H9 (cell line): ENCODE measurements around the gene FBL. TPM values are rescaled to one million over a fixed set of nuclear protein-coding genes. Genes with fewer than 3 reads are reported as not detected.

ENCODE experiments used
- DNase-seq: peaks from one replicate; pipeline ENCODE4 v3.0.0-alpha.2; 2017
- H2AFZ ChIP-seq: one replicate; pipeline ENCODE4 v1.6.1; 2013; ENCODE audit warnings: mild to moderate bottlenecking, low read length, control low read depth, moderate library complexity
- H2AK5ac ChIP-seq: 2 replicates; pipeline ENCODE4 v1.6.1; 2013; ENCODE audit warnings: low read length, control low read depth, mixed read lengths; ENCODE audit not compliant: insufficient read length
- H2BK120ac ChIP-seq: one replicate; pipeline ENCODE4 v1.6.1; 2013; ENCODE audit warnings: low read depth, mild to moderate bottlenecking, low read length, control low read depth, inconsistent platforms; ENCODE audit not compliant: poor library complexity, severe bottlenecking
- H2BK12ac ChIP-seq: 2 replicates; pipeline ENCODE4 v1.6.1; 2013; ENCODE audit warnings: low read length, control low read depth, mixed read lengths, low read depth; ENCODE audit not compliant: insufficient read length
- H2BK15ac ChIP-seq: 2 replicates; pipeline ENCODE4 v1.6.1; 2013; ENCODE audit warnings: low read depth, low read length, control low read depth
- H2BK20ac ChIP-seq: one replicate; pipeline ENCODE4 v1.6.1; 2013; ENCODE audit warnings: low read depth, mild to moderate bottlenecking, low read length, control low read depth, inconsistent platforms; ENCODE audit not compliant: poor library complexity, severe bottlenecking
- H2BK5ac ChIP-seq: 2 replicates; pipeline ENCODE4 v1.6.1; 2013; ENCODE audit warnings: low read length, control low read depth, mixed read lengths; ENCODE audit not compliant: insufficient read length
- H3K14ac ChIP-seq: 2 replicates; pipeline ENCODE4 v1.6.1; 2013; ENCODE audit warnings: low read length, control low read depth; ENCODE audit not compliant: insufficient read depth
- H3K18ac ChIP-seq: 2 replicates; pipeline ENCODE4 v1.6.1; 2013; ENCODE audit warnings: low read depth, mild to moderate bottlenecking, mixed read lengths, low read length, control low read depth; ENCODE audit not compliant: insufficient read length
- H3K23ac ChIP-seq: 2 replicates; pipeline ENCODE4 v1.6.1; 2013; ENCODE audit warnings: low read length, control low read depth, mixed read lengths, low read depth; ENCODE audit not compliant: insufficient read length
- H3K23me2 ChIP-seq: 2 replicates; pipeline ENCODE4 v1.6.1; 2013; ENCODE audit warnings: low read depth, mild to moderate bottlenecking, mixed read lengths, low read length, control low read depth; ENCODE audit not compliant: insufficient read length, poor library complexity, severe bottlenecking
- H3K27ac ChIP-seq: 2 replicates; pipeline ENCODE4 v1.5.1; 2013; ENCODE audit warnings: low read length, control low read depth, mixed read lengths, low read depth; ENCODE audit not compliant: insufficient read length
- H3K27me3 ChIP-seq: 2 replicates; pipeline ENCODE4 v1.6.1; 2013; ENCODE audit warnings: low read length, control low read depth, inconsistent platforms; ENCODE audit not compliant: insufficient read depth
- H3K4ac ChIP-seq: 2 replicates; pipeline ENCODE4 v1.6.1; 2013; ENCODE audit warnings: low read depth, mild to moderate bottlenecking, control low read depth, inconsistent platforms, low read length, moderate library complexity
- H3K4me1 ChIP-seq: 2 replicates; pipeline ENCODE4 v1.6.1; 2013; ENCODE audit warnings: low read length, control low read depth, inconsistent platforms; ENCODE audit not compliant: insufficient read depth
- H3K4me2 ChIP-seq: 2 replicates; pipeline ENCODE4 v1.6.1; 2013; ENCODE audit warnings: low read length, control low read depth, mixed read lengths; ENCODE audit not compliant: insufficient read length, insufficient read depth
- H3K56ac ChIP-seq: 2 replicates; pipeline ENCODE4 v1.6.1; 2013; ENCODE audit warnings: low read depth, mild to moderate bottlenecking, mixed read lengths, low read length, control low read depth; ENCODE audit not compliant: insufficient read length
- H3K79me1 ChIP-seq: 2 replicates; pipeline ENCODE4 v1.6.1; 2013; ENCODE audit warnings: low read depth, mild to moderate bottlenecking, moderate library complexity, low read length, control low read depth, inconsistent platforms; ENCODE audit not compliant: insufficient read depth, poor library complexity, severe bottlenecking
- H3K79me2 ChIP-seq: 2 replicates; pipeline ENCODE4 v1.6.1; 2013; ENCODE audit warnings: low read length, control low read depth, inconsistent platforms; ENCODE audit not compliant: insufficient read depth
- H3K9ac ChIP-seq: 2 replicates; pipeline ENCODE4 v1.6.1; 2013; ENCODE audit warnings: low read length, control low read depth, mixed read lengths; ENCODE audit not compliant: insufficient read length; ENCODE audit errors: extremely low read depth
- H3K9me3 ChIP-seq: one replicate; pipeline ENCODE4 v1.6.1; 2013; ENCODE audit warnings: low read depth, low read length, inconsistent platforms; ENCODE audit not compliant: control insufficient read depth
- H3T11ph ChIP-seq: one replicate; pipeline ENCODE4 v1.6.1; 2013; ENCODE audit warnings: mild to moderate bottlenecking, low read length, control low read depth, inconsistent platforms
- H4K20me1 ChIP-seq: one replicate; pipeline ENCODE4 v1.6.1; 2013; ENCODE audit not compliant: control insufficient read depth, insufficient read length, insufficient read depth
- H4K5ac ChIP-seq: 2 replicates; pipeline ENCODE4 v1.6.1; 2013; ENCODE audit warnings: low read depth, mild to moderate bottlenecking, mixed read lengths, low read length, control low read depth; ENCODE audit not compliant: insufficient read length
- H4K8ac ChIP-seq: replicated peaks from 2 replicates; pipeline ENCODE4 v1.6.1; 2013; ENCODE audit warnings: low read length, control low read depth, mixed read lengths, low read depth; ENCODE audit not compliant: insufficient read length
- H4K91ac ChIP-seq: 2 replicates; pipeline ENCODE4 v1.6.1; 2013; ENCODE audit warnings: low read depth, mild to moderate bottlenecking, moderate library complexity, mixed read lengths, low read length, control low read depth; ENCODE audit not compliant: insufficient read length
- H3K27ac Mint-ChIP-seq, 3 experiments: 2 replicates in 2 of 3; 3 replicates in 1 of 3; pipeline ENCODE4 v1.8.0; 2020 to 2021; ENCODE audit warnings: mixed read lengths in 3 of 3, mild to moderate bottlenecking in 1 of 3, moderate library complexity in 1 of 3
- H3K27me3 Mint-ChIP-seq: 2 replicates; pipeline ENCODE4 v1.8.0; 2021; ENCODE audit warnings: low read depth, mild to moderate bottlenecking, moderate library complexity, mixed read lengths
- H3K36me3 Mint-ChIP-seq, 3 experiments: 2 replicates in 2 of 3; 3 replicates in 1 of 3; pipeline ENCODE4 v1.8.0; 2020 to 2021; ENCODE audit warnings: low read depth in 3 of 3, mixed read lengths in 3 of 3; ENCODE audit not compliant: insufficient read depth in 1 of 3
- H3K4me1 Mint-ChIP-seq, 2 experiments: 2 replicates each; pipeline ENCODE4 v1.8.0; 2020; ENCODE audit warnings: mixed read lengths in 2 of 2
- H3K4me3 Mint-ChIP-seq, 2 experiments: 2 replicates in 1 of 2; 3 replicates in 1 of 2; pipeline ENCODE4 v1.8.0; 2020 to 2021; ENCODE audit warnings: mild to moderate bottlenecking in 2 of 2, mixed read lengths in 2 of 2, moderate library complexity in 1 of 2
- H3K9me3 Mint-ChIP-seq, 2 experiments: 2 replicates in 1 of 2; 3 replicates in 1 of 2; pipeline ENCODE4 v1.8.0; 2020; ENCODE audit warnings: mild to moderate bottlenecking in 2 of 2, mixed read lengths in 2 of 2, moderate library complexity in 1 of 2
- CTCF ChIP-seq: fragments of 200-600 bp; sonication (generic); conservative IDR thresholded peaks from 3 replicates; pipeline ENCODE4 v1.8.0; 2021; ENCODE audit warnings: antibody characterized with exemption, mild to moderate bottlenecking
- WGBS: extraction: QIAGEN DNeasy Blood & Tissue Kit; methylation state at CpG from one replicate; pipeline ENCODE4 v1.1.7; 2013; ENCODE audit warnings: missing lambda C conversion rate, low lambda C conversion rate, mixed read lengths; ENCODE audit not compliant: insufficient read length; ENCODE audit errors: extremely low coverage; 5-methylcytosine and 5-hydroxymethylcytosine counted together
- total RNA-seq: library from RNA; stranded (reverse); gene quantifications from 2 replicates; pipeline ENCODE4 v1.2.1, GENCODE V29; 2021

FBL gene
- total RNA-seq, 1 experiment from 2014 or later: 625 TPM

- Histone ChIP-seq H3K14ac (no peak overlapping the region), H2BK12ac (no peak overlapping the region), H3K4ac (no peak overlapping the region), H3K56ac (no peak overlapping the region), H3K4me2 (no peak overlapping the region), H3T11ph (no peak overlapping the region), H2AK5ac (no peak overlapping the region), H2BK20ac (no peak overlapping the region), H4K91ac (no peak overlapping the region), H3K4me1 (no peaks in the 10 kb centered on the region), H2AFZ (no peak overlapping the region), H3K9ac (no peak overlapping the region), H4K5ac (no peak overlapping the region), H3K79me1 (no peaks in the 10 kb centered on the region), H3K27ac (no peak overlapping the region), H4K20me1 (no peaks in the 10 kb centered on the region), H2BK120ac (no peak overlapping the region), H3K27me3 (no peaks in the 10 kb centered on the region), H3K18ac (no peak overlapping the region), H3K23ac (no peak overlapping the region), H3K9me3 (no peaks in the 10 kb centered on the region), H3K79me2 (no peaks in the 10 kb centered on the region), H3K23me2 (peaks cover 6% of the 10 kb centered on the region), H2BK15ac (no peak overlapping the region), H2BK5ac (no peak overlapping the region), H4K8ac (no peak overlapping the region)
- Mint-ChIP-seq H3K36me3 (peaks cover 15 to 47% (median 38%) of the 10 kb centered on the region in 3 experiments), H3K27ac (0 out of 7 replicates have a peak overlapping the region, but pooled peaks of 1 of the 3 experiments have one; percentile 44), H3K4me3 (no peak overlapping the region), H3K4me1 (peaks cover 15 to 16% of the 10 kb centered on the region in 2 experiments), H3K27me3 (no peaks in the 10 kb centered on the region), H3K9me3 (no peaks in the 10 kb centered on the region)
- no peak for TF ChIP-seq CTCF
- no CpG with 5 or more reads among the region's 5 CpGs for WGBS
- DNase-seq: no peak
These were observed 17.5 kb downstream of the FBL start for GRCh38 chr19:39828654-39829032.
